ENCODE data around the gene KRTAP9-7.
"Not testable (repeated sequence)": the region's sequence is repeated elsewhere in the genome, so short reads cannot be mapped to it uniquely, and the experiment has no call there.

Gene KRTAP9-7

DNA sequence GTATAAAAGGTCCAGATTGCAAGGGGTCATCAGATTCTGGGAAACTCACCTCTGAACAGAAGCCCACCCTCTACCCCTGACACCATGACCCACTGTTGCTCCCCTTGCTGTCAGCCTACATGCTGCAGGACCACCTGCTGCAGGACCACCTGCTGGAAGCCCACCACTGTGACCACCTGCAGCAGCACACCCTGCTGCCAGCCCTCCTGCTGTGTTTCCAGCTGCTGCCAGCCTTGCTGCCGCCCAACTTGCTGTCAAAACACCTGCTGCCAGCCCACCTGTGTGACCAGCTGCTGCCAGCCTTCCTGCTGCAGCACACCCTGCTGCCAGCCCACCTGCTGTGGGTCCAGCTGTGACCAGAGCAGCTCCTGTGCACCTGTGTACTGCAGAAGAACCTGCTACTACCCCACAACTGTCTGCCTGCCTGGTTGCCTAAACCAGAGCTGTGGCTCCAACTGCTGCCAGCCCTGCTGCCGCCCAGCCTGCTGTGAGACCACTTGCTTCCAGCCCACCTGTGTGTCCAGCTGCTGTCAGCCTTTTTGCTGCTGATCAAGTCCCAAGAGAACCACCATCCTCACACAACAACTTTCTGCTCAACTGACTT is 25.8 kb upstream of the KRTAP9-7 start, which contains the start of gene KRTAP9-4:
TSS of gene KRTAP9-4 (plus strand) at position 51 of the 604 bp plus-strand sequence. CDS start at position 85, 34 bp downstream.
- H3K9me3 ChIP-seq; H3K4me1 ChIP-seq; DNase-seq; intact Hi-C loops (cut with DNase I; ENCODE audit: low total_unique reads); H3K36me3 ChIP-seq; H3K27ac ChIP-seq; H3K4me3 ChIP-seq; H3K27me3 ChIP-seq: not testable (repeated sequence)

DNA sequence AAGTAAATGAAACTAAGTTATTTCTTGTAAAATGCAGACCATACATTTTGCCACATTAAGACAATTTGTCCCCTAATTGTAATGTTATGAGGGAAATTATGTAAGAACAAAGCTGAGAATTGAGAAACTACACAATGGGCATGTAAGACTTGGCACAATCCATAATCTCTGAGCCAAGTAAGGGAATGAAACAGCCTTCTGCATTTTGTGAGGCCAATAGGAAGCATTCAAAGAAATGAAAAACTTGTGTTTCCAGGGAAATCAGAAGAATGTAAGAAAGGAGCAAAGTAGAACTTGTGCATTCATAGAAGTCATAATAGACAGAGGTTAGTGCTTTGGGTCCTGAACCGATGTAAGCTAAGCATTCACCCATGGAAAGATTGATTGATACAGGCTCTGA is 24.2 kb upstream of the KRTAP9-7 start:
- H3K36me3 ChIP-seq: no peaks in the 10 kb centered on the region
- H3K27ac ChIP-seq: no peak overlapping the region
- no peaks in the 10 kb centered on the region for H3K9me3 ChIP-seq
- H3K4me1 ChIP-seq: no peaks in the 10 kb centered on the region
- TF ChIP-seq, protein P1, sequence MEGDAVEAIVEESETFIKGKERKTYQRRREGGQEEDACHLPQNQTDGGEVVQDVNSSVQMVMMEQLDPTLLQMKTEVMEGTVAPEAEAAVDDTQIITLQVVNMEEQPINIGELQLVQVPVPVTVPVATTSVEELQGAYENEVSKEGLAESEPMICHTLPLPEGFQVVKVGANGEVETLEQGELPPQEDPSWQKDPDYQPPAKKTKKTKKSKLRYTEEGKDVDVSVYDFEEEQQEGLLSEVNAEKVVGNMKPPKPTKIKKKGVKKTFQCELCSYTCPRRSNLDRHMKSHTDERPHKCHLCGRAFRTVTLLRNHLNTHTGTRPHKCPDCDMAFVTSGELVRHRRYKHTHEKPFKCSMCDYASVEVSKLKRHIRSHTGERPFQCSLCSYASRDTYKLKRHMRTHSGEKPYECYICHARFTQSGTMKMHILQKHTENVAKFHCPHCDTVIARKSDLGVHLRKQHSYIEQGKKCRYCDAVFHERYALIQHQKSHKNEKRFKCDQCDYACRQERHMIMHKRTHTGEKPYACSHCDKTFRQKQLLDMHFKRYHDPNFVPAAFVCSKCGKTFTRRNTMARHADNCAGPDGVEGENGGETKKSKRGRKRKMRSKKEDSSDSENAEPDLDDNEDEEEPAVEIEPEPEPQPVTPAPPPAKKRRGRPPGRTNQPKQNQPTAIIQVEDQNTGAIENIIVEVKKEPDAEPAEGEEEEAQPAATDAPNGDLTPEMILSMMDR (IDR thresholded peaks at IDR 0.05): no peak
- intact Hi-C loops (cut with DNase I; ENCODE audit: low total_unique reads): no loop called here
- no peaks in the 10 kb centered on the region for H3K27me3 ChIP-seq
- no peak for DNase-seq
- no peak overlapping the region for H3K4me3 ChIP-seq

DNA sequence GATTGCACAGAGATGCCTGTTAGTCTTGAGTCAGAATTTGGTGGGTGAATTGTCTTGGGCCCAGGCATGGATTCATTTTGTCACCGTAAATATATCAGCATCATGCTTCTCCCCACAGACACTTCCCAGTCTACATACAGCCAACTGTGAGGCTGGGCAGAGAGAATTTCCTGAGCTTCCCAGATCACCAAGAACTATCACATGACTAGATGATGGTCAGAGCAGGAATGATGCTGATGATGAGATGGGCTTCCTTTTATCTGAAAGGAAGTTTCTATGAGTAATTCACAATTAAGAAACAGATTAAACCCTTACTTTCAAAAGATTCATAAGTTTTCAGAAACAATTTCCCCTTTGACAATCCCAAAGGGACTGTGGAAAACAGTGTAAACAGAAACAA is 20.6 kb upstream of the KRTAP9-7 start:
- Histone ChIP-seq H3K9me3 (no peaks in the 10 kb centered on the region), H3K36me3 (no peaks in the 10 kb centered on the region), H3K27ac (no peak overlapping the region), H3K27me3 (peaks cover 0 to 10% of the 10 kb centered on the region in 2 donors), H3K4me1 (no peaks in the 10 kb centered on the region), H3K4me3 (no peak overlapping the region)
- TF ChIP-seq, protein P1 (IDR thresholded peaks at IDR 0.05): no peak
- intact Hi-C loops (cut with DNase I; ENCODE audit: low total_unique reads): no loop called here
- DNase-seq: no peak

DNA sequence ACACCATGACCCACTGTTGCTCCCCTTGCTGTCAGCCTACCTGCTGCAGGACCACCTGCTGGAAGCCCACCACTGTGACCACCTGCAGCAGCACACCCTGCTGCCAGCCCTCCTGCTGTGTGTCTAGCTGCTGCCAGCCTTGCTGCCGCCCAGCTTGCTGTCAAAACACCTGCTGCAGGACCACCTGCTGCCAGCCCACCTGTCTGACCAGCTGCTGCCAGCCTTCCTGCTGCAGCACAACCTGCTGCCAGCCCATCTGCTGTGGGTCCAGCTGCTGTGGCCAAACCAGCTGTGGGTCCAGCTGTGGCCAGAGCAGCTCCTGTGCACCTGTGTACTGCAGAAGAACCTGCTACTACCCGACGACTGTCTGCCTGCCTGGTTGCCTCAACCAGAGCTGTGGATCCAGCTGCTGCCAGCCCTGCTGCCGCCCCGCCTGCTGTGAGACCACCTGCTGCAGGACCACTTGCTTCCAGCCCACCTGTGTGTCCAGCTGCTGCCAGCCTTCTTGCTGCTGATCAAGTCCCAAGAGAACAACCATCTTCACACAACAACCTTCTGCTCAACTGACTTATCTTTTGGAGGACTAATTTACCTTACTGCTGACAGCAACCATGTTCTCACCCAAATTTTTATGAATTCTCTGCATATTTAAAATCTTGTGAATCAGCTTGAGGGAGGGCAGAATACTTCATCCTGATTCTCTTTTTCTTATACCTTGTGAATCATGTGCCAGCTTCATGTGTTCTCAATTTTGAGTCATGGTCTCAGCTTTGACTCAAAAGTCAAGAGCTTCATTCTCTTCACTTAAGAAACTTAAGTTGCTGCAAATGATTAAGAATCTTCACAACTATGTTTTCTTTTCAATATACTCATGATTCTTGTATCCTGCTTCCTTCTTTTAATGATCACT is 19.9 kb upstream of the KRTAP9-7 start, which contains the start of gene KRTAP9-9:
TSS of gene KRTAP9-9 (plus strand) at position 4 of the 910 bp plus-strand sequence.
- DNase-seq; intact Hi-C loops (cut with DNase I; ENCODE audit: low total_unique reads); H3K4me3 ChIP-seq; H3K9me3 ChIP-seq; H3K27ac ChIP-seq; H3K4me1 ChIP-seq; H3K36me3 ChIP-seq: not testable (repeated sequence)
- peaks cover 0 to 13% of the 10 kb centered on the region in 2 donors for H3K27me3 ChIP-seq

DNA sequence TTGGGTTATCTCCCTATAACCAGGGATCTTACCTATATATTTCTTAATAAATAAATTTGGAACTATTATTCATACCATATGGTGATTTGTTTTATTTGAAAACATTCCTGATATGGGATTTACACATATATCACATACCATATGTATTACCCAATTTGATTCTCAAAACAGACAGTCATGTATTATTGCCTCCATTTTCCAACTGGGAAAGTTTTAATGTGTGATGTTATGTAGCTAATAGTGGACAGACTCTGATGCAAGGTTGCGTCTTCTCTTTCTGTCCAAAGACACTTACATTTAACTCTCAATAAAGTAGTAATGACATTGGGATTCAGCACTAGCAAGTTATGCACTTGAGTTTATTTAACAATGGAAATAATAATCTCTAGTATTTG is 19.2 kb upstream of the KRTAP9-7 start:
- H3K9me3 ChIP-seq: no peaks in the 10 kb centered on the region
- no peaks in the 10 kb centered on the region for H3K36me3 ChIP-seq
- intact Hi-C loops (cut with DNase I; ENCODE audit: low total_unique reads): no loop called here
- no peaks in the 10 kb centered on the region for H3K4me1 ChIP-seq
- TF ChIP-seq, protein P1 (IDR thresholded peaks at IDR 0.05): no peak
- no peak for DNase-seq
- no peak overlapping the region for H3K27ac ChIP-seq
- H3K27me3 ChIP-seq: peaks cover 0 to 13% of the 10 kb centered on the region in 2 donors
- H3K4me3 ChIP-seq: no peak overlapping the region

DNA sequence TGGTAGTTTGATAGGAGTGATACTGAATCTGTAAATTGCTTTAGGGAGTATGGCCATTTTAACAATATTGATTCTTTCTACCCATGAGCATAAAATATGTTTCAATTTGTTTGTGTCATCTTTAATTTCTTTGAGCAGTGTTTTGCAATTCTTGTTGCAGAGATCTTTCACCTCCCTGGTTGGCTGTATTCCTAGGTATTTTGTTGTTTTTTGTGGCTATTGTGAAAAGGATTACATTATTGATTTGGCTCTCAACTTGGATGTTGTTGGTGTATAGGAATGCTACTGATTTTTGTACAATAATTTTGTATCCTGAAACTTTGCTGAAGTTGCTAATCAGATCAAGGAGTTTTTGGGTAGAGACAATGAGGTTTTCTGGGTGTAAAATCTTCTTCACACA is 17.1 kb upstream of the KRTAP9-7 start:
- DNase-seq: no peak
- H3K9me3 ChIP-seq: no peaks in the 10 kb centered on the region
- peaks cover 0 to 13% of the 10 kb centered on the region in 2 donors for H3K27me3 ChIP-seq
- H3K4me1 ChIP-seq: no peaks in the 10 kb centered on the region
- no peak overlapping the region for H3K4me3 ChIP-seq
- no peak overlapping the region for H3K27ac ChIP-seq
- TF ChIP-seq, protein P1 (IDR thresholded peaks at IDR 0.05): no peak
- H3K36me3 ChIP-seq: no peaks in the 10 kb centered on the region
- intact Hi-C loops (cut with DNase I; ENCODE audit: low total_unique reads): no loop called here

All from tibial artery (tissue), 4 donors.